Panc1 (cell line): ENCODE results near the gene ELL3. TPM values are rescaled to one million over a fixed set of nuclear protein-coding genes. Genes with fewer than 3 reads are reported as not detected.

Experiments used
- ATAC-seq: fragments of 200-7000 bp; cut with Tn5 transposase; 2 replicates; pipeline ENCODE4 v1.9.1; 2020; ENCODE audit warnings: mild to moderate bottlenecking, moderate library complexity
- BruUV-seq: library from RNA; stranded (reverse); fragments of 400-500 nt; replicated peaks from 2 replicates; lab custom pipeline; 2021; lab: Mats Ljungman, UMichigan
- CTCF ChIA-PET: fragments of 300-600 bp; sonication (Branson Sonifier 250); formaldehyde crosslinking; loops from one replicate; lab custom pipeline; 2022; ENCODE audit warnings: antibody characterized with exemption; lab: Charles Lee
- POLR2A ChIA-PET: fragments of 300-600 bp; sonication (Branson Sonifier 250); formaldehyde crosslinking; loops from one replicate; lab custom pipeline; 2022; ENCODE audit warnings: antibody characterized with exemption; lab: Charles Lee
- DNase-seq: peaks from one replicate; pipeline ENCODE4 v3.0.0-alpha.2; 2010; ENCODE audit warnings: low read depth, low spot score
- H3K27ac ChIP-seq: 2 replicates; pipeline ENCODE4 v1.5.1; 2011; ENCODE audit warnings: mild to moderate bottlenecking, low read length, inconsistent platforms
- H3K27me3 ChIP-seq: fragments of 200-500 bp; sonication (Bioruptor generic); 2 replicates; pipeline ENCODE4 v1.6.0; 2014; ENCODE audit warnings: low read length, inconsistent platforms; ENCODE audit not compliant: control insufficient read depth, insufficient read depth
- H3K36me3 ChIP-seq: fragments of 200-500 bp; sonication (Bioruptor generic); 2 replicates; pipeline ENCODE4 v1.5.1; 2014; ENCODE audit warnings: inconsistent platforms, mild to moderate bottlenecking, low read length, moderate library complexity; ENCODE audit not compliant: control insufficient read depth, insufficient read depth
- H3K4me1 ChIP-seq: 2 replicates; pipeline ENCODE4 v1.5.1; 2011; ENCODE audit warnings: inconsistent platforms, mild to moderate bottlenecking, low read length, moderate library complexity; ENCODE audit not compliant: control insufficient read depth, insufficient read depth
- H3K4me3 ChIP-seq, 2 experiments: 2 replicates each; pipeline ENCODE4 v1.5.1; 2011 to 2012; ENCODE audit warnings: low read depth in 2 of 2, low read length in 2 of 2, mild to moderate bottlenecking in 2 of 2, inconsistent platforms in 1 of 2, moderate library complexity in 1 of 2
- H3K9me3 ChIP-seq: fragments of 200-500 bp; sonication (Bioruptor generic); 2 replicates; pipeline ENCODE4 v1.5.1; 2014; ENCODE audit warnings: low read depth, mild to moderate bottlenecking, inconsistent platforms, low read length, moderate library complexity; ENCODE audit not compliant: control insufficient read depth, insufficient read depth
- CTCF ChIP-seq: fragments of 450-650 bp; IDR thresholded peaks from 2 replicates; pipeline ENCODE4 v1.5.1; 2017; ENCODE audit warnings: mild to moderate bottlenecking
- POLR2AphosphoS5 ChIP-seq: IDR thresholded peaks from 2 replicates; pipeline ENCODE4 v1.6.1; 2012; ENCODE audit warnings: mild to moderate bottlenecking, low read depth, low read length, moderate library complexity
- REST ChIP-seq, 2 experiments: IDR thresholded peaks; 2 replicates each; pipeline ENCODE4 v1.6.1; 2011 to 2012; ENCODE audit warnings: low read depth in 2 of 2, control low read depth in 1 of 2, low read length in 1 of 2, mild to moderate bottlenecking in 1 of 2, moderate library complexity in 1 of 2; ENCODE audit not compliant: insufficient read depth in 1 of 2
- SIN3A ChIP-seq: IDR thresholded peaks from 2 replicates; pipeline ENCODE4 v1.6.1; 2012; ENCODE audit warnings: low read depth, mild to moderate bottlenecking, low read length, moderate library complexity, borderline replicate concordance; ENCODE audit not compliant: insufficient read depth
- TCF7L2 ChIP-seq: IDR thresholded peaks from 2 replicates; pipeline ENCODE4 v1.6.1; 2011; ENCODE audit warnings: mild to moderate bottlenecking, low read depth, low read length, inconsistent platforms
- in situ Hi-C: cut with HindIII; loops from 2 replicates; pipeline ENCODE4 v1.10.0; 2016; ENCODE audit warnings: low sequenced_read_pairs, low pct_unique_long_range_greater_than_20kb
- intact Hi-C: fragments of 100-400 bp; cut with micrococcal nuclease; formaldehyde crosslinking; loops from one replicate; pipeline ENCODE4 v1.10.0; 2022; ENCODE audit not compliant: unreplicated experiment
- total RNA-seq: library from RNA; stranded (reverse); gene quantifications from one replicate; pipeline ENCODE4 v1.2.1, GENCODE V29; 2021; ENCODE audit not compliant: unreplicated experiment

The ELL3 gene
- total RNA-seq, 1 experiment from 2014 or later, result 6.8 TPM

- ChIA-PET POLR2A (no interaction called here), CTCF (no interaction called here)
- Histone ChIP-seq H3K27ac (no peak overlapping the region), H3K4me3 (no peak overlapping the region), H3K4me1 (peaks cover 6% of the 10 kb centered on the region; the same call in 1 of the 2 replicates), H3K27me3 (no peaks in the 10 kb centered on the region), H3K36me3 (peaks cover 23% of the 10 kb centered on the region; the same call in 1 of the 2 replicates), H3K9me3 (no peaks in the 10 kb centered on the region)
- BruUV-seq, result TSS peak; percentile 8
- intact Hi-C loops (no loop called here), in situ Hi-C loops (no loop called here)
- DNase-seq (no peak), ATAC-seq (no peak)
- TF ChIP-seq SIN3A (no peak), REST (IDR thresholded peaks at IDR 0.05; ENCODE audit: insufficient read depth in 1 of 2, low read depth in 2 of 2, low read length in 1 of 2) (no peak), CTCF (no peak), TCF7L2 (no peak), POLR2AphosphoS5 (no peak)
Measured at GRCh38 chr15:43751885-43752284, 24.9 kb downstream of the ELL3 start.

- no peak for TF ChIP-seq CTCF
- no peak for TF ChIP-seq REST (IDR thresholded peaks at IDR 0.05; ENCODE audit: insufficient read depth in 1 of 2, low read depth in 2 of 2, low read length in 1 of 2)
- no peak for TF ChIP-seq SIN3A
- TF ChIP-seq POLR2AphosphoS5, result no peak
- no peak for TF ChIP-seq TCF7L2
- no peak overlapping the region for H3K27ac ChIP-seq
- DNase-seq (no peak), ATAC-seq (no peak)
- intact Hi-C loops, result no loop called here
- POLR2A ChIA-PET, result interaction anchor here (0.6 kb wide), 1 partner anchor 71 kb away, joined by 3 read pairs; no protein-coding TSS in a partner anchor
- no peak overlapping the region for H3K4me3 ChIP-seq
- H3K4me1 ChIP-seq, result peaks cover 6% of the 10 kb centered on the region; the same call in 1 of the 2 replicates
- in situ Hi-C loops, result no loop called here
- CTCF ChIA-PET, result no interaction called here
- no peaks in the 10 kb centered on the region for H3K27me3 ChIP-seq
- H3K36me3 ChIP-seq, result peaks cover 11% of the 10 kb centered on the region; the same call in 1 of the 2 replicates
- BruUV-seq, result no TSS peak
- no peaks in the 10 kb centered on the region for H3K9me3 ChIP-seq
Measured at GRCh38 chr15:43749690-43750345, 26.9 kb downstream of the ELL3 start.
